Activated T-cell treated with anti-CD3 and anti-CD28 coated beads for 4 hours (primary cell): ENCODE results near the gene DUSP8.
A peak's percentile ranks its signal among the peaks of the same experiment; 100 is the strongest.
"Not testable (repeated sequence)": the region's sequence is repeated elsewhere in the genome, so short reads cannot be mapped to it uniquely, and the experiment has no call there.

ENCODE experiments used
- DNase-seq: peaks from one replicate; pipeline ENCODE4 v3.0.0-alpha.2; 2020

The DUSP8 gene, protein sequence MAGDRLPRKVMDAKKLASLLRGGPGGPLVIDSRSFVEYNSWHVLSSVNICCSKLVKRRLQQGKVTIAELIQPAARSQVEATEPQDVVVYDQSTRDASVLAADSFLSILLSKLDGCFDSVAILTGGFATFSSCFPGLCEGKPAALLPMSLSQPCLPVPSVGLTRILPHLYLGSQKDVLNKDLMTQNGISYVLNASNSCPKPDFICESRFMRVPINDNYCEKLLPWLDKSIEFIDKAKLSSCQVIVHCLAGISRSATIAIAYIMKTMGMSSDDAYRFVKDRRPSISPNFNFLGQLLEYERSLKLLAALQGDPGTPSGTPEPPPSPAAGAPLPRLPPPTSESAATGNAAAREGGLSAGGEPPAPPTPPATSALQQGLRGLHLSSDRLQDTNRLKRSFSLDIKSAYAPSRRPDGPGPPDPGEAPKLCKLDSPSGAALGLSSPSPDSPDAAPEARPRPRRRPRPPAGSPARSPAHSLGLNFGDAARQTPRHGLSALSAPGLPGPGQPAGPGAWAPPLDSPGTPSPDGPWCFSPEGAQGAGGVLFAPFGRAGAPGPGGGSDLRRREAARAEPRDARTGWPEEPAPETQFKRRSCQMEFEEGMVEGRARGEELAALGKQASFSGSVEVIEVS

DNA sequence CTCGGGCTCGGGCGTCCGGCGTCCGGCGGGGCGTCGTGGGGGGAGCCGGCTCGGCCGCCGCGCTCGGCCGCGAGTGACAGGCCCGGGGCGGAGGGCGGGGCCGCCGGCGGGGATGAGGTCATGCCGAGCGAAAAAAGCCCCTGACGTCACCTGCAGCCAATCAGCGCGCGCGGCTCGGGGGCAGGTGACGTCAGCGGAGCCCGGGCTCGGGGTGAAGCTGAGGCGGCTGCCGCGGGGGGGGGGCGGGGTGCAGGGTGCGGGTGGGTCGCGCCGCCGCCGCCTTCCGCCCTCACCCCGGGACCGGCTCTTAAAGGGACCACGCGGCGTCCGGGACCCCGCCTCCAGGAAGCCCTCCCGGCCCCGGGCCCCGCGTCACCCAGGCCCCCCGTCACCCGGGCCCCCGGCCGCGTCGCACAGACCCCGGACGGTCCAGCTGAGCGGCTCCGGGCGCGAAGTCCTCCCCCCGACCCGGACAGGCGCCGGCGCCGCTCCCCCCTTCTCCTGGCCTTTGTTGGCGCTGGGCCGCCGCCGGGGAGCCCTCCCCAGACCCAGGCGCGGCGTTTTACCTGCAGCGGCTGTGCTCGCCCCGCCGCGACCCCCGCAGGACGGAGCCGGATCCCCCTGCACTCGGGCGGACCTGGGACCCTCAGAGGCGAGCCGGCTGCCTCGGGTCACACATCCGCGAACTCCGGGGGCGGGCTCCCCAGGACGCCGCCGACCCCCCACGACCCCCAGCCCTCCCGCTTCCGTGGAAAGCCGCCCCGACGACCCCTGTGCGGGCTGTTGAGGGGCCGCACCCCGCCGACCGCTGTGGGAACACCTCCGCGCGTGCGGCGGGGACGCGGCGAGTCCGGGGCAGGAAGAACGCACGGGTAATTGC, at the start of gene DUSP8:
Gene DUSP8 (minus strand): TSS at position 75 of the 880 bp plus-strand sequence. CDS start 6,445 bp downstream, outside the sequence.
- peak; percentile 94 for DNase-seq

DNA sequence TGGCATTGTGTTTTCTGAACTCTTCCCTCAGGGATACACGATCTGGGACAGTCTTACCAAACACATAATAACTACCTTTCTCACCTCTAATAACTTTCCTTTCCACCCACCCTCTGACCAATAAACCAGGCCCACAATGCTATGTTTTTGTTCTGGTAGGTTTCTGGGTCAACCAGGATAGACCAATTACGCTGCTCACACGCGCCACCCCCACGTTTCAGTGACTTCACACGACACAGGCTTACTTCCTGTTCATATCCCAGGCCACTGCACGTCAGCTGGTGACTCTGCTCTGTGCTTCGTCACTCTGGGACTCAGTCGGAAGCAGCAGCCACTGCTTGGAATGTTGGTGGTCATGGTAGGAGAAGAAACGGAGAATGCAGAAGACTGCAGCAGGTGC, 47.4 kb upstream of the DUSP8 start:
- DNase-seq, result no peak

DNA sequence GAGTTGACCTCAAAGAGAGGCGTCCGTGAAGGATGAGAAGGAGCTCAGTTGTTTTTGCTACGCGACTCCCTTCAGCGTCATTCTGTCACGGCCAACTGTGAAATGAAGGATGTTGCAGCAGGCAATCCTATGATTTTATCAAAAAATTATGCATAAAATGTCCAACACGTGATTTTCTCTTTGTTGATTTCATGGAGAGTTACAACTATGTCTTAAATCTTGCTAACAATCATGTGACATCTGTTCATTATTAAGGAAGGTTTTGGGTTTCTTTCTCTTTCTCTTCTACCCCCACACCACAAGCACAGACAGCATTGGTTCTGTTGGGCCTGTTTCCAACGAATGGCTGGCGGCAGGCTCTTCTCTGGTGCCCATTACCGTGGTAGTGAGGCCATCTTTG, 46.2 kb upstream of the DUSP8 start:
- DNase-seq, result no peak

DNA sequence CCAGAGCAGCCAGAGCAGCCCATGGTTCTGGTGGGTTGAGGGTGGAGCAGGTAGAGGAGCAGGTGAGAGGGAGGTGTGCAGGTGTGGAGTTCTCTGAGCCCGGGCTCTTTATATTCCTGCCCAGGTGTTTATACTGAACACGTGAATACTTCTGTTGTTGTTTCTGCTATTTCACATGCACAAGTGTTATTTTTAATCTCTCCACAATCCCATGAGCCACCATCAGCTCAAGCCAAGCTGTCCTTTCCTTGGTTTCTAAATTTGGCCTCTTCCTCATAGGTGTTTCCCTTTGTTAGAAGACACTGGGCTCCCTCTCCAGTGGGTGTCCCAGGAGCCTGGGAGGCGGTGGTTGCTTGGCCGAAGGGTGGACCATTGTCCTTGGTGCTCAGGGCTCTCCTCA, 36.3 kb upstream of the DUSP8 start, which contains the start of gene KRTAP5-3:
Gene KRTAP5-3 (minus strand): TSS at position 101 of the 400 bp plus-strand sequence. CDS start 78 bp downstream, at position 23.
- DNase-seq, result no peak

DNA sequence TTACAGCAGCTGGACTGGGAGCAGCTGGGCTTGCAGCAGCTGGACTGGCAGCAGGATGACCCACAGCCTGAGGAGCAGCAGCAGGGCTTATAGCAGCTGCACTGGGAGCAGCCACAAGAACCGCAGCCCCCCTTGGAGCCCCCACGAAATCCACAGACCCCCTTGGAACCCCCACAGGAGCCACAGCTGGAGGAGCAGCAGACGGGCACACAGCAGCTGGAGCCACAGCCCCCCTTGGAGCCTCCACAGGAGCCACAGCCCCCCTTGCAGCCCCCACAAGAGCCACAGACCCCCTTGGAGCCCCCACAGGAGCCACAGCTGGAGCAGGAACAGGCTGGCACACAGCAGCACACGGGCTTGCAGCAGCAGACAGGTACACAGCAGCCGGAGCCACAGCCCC, 35.8 kb upstream of the DUSP8 start:
- DNase-seq, result not testable (repeated sequence)

DNA sequence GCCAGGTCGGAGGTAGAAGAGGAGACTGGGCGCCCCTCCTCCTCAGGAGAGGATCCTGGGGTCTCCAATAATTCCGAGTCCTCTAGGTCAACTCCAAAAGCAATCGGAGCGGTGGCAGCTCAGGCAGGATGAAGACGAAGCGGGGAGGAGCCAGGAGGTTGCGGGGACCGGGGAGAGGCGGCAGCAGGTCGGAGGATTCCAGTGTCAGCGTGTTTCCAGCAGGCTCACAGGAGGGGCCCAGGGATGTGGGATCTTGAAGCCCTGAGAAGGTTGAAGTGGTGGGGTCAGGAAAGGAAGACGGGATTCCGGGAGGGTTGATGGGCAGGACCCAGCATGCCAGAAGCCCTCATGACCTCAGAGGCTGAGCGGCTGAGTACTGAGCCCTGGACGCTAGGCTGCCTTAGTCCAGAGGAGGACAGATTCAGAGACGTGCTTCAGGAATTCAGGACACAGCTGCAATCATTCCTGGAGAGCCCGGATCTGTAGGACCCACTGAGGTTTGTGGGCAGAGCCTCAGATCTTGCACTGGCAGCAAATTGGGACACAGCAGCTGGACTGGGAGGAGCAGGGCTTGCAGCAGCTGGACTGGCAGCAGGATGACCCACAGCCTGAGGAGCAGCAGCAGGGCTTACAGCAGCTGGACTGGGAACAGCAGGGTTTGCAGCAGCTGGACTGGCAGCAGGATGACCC, 35.2 kb upstream of the DUSP8 start:
- DNase-seq, result not testable (repeated sequence)

DNA sequence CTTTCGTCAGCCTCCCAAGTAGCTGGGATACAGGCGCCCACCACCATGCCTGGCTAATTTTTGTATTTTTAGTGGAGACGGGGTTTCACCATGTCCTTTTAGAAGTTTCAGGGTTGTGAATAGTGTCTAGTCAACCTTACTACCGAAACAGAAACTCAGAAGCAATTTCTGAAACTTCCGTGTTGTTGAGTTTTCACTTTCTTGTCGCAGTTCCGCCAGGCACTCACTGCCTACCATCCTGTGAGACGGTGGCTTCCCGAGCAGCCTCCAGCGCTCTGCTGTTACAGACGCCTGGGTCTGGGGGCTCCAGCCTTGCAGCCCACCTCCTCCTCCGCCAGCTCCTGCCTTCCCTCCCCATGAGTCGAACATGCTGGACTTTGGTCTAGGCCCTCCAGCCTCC, 33.9 kb upstream of the DUSP8 start:
- DNase-seq, result not testable (repeated sequence)

DNA sequence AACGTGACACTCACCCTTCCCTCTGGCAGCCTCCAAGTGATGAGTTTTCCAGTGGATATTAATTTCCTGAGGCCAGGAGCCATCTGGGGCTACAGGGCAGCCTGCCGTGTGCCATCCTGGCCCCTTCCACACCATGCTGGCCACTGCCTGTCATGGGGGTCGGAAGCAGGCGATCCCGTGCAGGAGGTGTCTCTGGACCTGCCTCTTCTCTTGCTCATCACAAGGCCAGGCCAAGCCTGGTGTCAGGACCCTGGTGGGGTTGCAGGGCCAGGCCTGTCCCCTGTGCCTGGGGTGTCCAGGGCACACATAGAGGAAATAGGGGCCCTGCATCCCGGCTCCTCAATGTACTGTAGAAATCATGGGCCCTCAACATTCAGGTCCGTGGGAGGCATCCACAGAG, 32.6 kb upstream of the DUSP8 start:
- DNase-seq, result no peak

DNA sequence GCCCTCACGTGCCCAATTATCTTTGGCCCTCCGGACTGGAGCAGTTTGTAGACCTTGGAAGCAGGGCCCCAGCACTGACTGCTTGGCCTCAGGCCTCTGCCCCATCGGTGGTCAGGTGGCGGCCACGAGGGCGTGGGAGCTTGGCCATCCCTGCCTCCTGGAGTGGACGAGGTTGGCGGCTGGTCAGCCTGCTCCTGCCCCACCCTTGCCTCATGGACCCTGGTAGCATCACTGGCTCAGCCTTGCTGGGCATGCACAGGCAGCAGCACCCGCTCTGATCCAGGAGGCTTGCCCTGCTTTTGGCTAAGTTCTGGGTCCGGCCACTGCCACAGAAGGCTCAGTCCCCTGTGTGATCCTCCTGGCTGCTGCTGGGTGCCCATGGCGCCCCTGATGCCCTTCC, 32.1 kb upstream of the DUSP8 start:
- DNase-seq, result no peak

DNA sequence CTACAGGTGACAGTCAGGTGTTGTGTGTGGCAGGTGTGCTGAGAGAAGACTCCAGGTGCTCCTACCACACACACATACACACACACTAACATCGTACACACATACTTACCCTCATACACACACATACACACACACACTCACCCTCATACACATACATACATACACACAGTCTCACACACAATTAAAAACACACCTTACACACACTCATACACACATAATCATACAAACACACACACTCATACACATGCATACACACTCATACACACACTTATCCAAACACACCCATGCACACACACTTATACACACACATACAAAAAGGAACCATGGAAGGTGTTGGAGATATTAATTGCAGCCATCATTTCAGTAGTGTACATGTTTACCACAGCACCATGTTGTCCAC, 31.6 kb upstream of the DUSP8 start:
- no peak for DNase-seq

DNA sequence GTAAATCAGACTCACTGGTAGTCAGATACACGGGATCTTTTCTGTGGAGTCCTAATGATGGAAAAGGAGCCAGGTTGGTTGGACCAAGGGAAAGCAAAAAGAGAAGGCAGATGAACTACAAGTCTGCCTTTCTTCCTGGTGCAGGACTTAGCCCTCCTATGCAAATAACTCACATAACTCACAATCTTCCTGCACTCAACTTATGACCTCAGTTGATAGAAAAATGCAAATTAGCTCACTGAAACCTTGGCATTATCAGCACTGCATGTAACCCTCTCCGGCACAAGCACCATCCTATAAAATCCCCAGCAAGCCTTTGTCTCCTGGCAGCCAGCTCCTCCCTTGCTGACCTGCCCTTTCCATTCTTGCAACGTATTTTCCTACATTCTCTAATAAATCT, 29.6 kb upstream of the DUSP8 start:
- not testable (repeated sequence) for DNase-seq

DNA sequence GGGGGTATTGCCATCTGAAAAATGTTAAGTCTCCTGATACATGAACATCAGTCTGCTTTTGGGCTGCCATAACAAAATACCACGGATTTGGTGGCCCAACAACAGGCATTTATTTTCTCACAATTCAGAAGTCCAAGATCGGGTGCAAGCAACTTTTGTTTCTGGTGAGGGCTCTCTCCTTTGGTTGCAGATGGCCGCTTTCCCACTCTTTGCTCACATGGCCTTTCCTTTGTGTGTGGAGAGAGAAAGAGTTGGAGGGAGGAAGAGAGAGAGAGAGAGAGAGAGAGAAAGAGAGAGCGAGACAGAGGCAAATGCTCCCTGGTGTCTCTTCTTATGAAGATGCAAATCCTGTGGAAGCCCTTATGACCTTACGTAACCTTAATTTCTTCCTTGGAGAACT, 28.6 kb upstream of the DUSP8 start:
- no peak for DNase-seq

DNA sequence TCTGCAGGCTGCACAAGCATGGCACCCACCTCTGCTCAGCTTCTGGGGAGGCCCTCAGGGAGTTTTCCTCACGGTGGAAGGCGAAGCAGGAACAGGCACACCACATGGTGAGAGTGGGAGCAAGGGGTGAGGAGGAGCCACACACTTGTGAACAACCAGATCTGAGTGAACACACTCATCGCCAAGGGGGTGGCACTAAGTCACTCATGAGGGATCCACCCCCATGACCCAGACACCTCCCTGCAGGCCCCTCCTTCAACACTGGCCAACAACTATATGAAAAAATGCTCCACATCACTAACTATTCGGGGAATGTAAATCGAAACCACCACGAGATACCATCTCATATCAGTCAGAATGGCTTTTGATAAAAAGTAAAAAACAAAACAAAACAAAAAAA, 26.7 kb upstream of the DUSP8 start:
- no peak for DNase-seq

DNA sequence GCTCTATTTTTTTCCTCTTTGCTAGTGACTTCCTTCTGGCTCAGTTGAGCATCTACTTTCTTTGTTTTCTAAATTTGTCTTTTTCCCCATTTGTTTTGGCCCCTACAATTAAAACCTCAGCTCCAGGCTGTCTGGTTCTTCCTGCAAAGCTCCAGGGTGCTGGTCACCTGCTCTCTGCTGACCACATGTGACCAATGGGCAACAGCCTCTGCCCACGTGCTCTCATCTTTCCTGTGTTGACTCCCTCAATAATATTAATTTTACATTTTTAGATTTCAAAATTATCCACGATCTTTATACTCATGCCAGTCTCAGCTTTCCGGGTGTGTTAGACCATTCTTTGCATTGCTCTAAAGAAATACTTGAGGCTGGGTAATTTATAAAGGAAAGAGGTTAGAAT, 26.3 kb upstream of the DUSP8 start:
- DNase-seq, result not testable (repeated sequence)

DNA sequence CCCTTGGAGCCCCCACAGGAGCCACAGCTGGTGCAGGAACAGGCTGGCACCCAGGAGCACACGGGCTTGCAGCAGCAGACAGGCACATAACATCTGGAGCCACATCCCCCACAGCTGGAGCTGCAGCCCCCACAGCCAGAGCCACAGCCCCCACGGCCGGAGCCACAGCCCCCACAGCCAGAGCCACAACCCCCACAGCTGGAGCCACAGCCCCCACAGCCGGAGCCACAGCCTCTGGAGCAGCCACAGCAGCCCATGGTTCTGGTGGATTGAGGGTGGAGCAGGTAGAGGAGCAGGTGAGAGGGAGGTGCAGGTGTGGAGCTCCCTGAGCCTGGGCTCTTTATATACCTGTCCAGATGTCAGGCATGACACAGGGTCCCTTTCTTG, 25.9 kb upstream of the DUSP8 start, which contains the start of gene KRTAP5-2:
Gene KRTAP5-2 (minus strand): TSS at position 301 of the 387 bp plus-strand sequence. CDS start 44 bp downstream, at position 257.
- no peak for DNase-seq

DNA sequence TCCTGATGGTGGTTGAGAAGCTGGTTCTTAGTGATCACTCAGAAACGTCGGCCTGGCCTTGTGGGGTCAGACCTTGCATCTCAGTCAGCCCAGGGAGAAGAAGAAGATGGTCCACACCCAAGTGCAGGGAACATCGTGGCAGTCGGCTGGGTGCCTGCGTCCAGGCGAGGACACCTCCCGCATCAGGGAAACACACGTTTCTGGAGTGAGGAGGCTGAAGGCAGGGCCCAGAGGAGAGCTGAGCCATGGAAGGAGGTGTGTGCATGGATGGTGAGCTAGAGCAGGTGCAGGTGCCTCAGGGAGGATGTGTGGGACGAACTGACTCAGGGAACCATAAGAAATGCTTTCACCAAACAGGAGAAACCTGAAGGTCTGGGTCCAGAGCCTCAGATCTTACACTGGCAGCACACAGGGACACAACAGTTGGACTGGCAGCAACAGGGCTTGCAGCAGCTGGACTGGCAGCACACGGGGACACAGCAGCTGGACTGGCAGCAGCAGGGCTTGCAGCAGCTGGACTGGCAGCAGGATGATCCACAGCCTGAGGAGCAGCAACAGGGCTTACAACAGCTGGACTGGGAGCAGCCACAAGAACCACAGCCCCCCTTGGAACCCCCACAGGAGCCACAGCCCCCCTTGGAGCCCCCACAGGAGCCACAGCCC, 25.4 kb upstream of the DUSP8 start:
- DNase-seq, result no peak

DNA sequence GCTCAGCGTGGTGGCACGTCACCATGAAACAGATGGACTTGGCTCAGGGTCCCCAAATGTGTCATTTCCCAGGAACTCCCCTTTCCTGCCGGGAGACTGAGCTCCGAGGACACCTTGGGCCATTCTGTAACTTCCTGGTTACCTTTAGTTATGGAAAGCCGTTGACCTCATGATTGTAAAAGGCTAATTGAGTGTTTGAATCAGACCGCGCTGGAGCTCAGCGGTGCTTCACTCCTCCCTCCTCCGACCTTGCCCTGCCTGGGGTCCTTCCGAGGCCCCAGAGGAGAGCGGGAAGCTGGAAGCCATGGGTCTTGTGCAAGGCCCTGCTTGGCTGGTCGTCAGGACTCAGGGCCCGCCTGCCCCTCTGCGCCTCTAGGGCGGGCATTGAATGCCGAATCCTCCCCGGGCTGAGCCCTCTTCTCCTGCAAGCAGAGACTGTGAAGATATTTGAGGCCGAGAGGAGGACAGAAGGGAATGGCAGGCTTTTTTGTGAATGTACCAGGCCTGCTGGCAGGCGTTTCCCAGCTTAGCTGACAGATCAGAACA, 24.6 kb upstream of the DUSP8 start:
- not testable (repeated sequence) for DNase-seq

DNA sequence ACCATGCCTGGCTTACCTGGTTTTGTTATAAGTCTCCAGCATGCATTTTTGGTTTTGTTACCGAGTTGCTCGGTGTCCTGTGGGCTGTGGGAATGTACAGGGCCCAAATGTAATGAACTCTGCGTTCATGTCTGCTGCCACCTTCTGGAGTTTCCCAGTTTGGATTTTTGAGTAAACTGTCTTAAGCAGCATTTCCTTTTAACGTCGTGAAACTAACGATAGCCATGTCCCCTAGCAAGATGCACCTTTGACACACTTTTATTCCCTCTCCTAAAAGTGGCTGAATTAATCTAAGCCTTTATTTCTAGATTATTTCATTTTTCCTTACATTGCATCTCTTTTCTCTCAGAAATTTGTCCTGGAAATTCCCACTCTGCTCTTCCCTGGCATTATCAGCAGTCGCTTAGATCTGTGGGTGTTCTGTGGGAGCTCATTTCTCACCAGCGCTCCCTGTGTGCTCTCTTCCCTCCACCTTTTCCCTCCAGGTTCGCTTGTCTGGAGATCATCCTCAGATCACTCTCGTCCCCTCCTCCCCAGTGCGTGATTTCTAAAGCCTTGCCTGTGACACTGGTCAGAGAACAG, 24.0 kb upstream of the DUSP8 start:
- not testable (repeated sequence) for DNase-seq

DNA sequence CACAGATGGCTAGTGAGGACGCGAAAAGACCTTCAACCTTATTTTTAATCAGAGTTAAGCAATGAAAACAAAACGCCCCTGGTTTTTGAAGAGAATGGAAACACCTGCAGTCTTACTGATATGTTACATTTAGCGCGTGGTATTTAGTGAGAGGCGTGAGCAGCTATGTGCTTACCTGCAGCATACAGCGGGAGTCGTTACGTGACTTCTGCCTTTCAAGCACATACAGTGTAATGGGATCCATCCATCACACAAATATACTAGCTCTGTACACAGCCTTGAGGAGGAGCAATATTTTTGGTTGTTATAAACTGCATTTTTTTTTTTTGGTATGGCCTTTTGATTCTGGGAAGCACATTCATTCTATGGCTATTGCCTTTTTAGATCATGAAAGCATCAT, 20.6 kb upstream of the DUSP8 start:
- DNase-seq, result no peak

DNA sequence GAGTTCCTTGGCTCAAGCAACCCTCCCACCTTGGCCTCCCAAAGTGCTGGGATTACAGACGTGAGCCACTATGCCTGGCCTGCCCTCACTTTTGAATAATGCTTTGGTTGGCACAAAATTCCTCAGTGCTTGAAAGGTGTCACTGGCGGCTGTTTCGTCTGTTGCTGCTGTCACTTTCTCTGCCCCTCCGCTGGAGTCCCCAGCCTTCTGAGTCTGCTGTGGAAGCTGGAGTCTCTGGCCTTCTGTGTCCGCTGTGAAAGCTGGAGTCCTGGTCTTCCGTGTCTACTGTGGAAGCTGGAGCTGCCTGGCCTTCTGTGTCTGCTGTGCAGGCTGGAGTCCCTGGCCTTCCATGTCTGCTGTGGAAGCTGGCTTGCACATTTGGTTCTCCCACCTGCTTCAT, 17.9 kb upstream of the DUSP8 start:
- no peak for DNase-seq
